AG10803 (cell line): ENCODE measurements around the gene JARID2.
A peak's percentile ranks its signal among the peaks of the same experiment; 100 is the strongest.

Experiments used
- DNase-seq: peaks from one replicate; pipeline ENCODE4 v3.0.0; 2010; ENCODE audit warnings: low read depth
- H3K4me3 ChIP-seq: 2 replicates; pipeline ENCODE4 v1.5.1; 2011; ENCODE audit warnings: mild to moderate bottlenecking, low read length, control low read depth
- TF ChIP-seq, protein P1 (sequence below): conservative IDR thresholded peaks from 2 replicates; pipeline ENCODE4 v1.5.1; 2011; ENCODE audit warnings: mild to moderate bottlenecking, low read length, control low read depth, inconsistent platforms

Gene JARID2

DNA sequence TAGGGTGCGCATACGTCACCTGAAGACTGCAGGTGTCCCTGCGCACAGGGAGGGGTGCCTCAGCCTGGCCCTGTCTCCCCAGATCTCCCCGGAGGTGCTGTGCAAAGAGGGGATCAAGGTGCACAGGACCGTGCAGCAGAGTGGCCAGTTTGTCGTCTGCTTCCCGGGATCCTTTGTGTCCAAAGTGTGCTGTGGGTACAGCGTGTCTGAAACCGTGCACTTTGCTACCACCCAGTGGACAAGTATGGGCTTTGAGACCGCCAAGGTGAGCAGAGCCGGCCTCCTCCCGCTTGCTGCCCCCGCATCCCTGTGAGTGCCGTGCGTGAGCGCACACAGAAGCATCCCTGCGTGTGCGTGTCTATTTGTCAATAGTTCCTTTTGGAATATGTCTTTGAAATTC is 266.3 kb downstream of the JARID2 start:
- H3K4me3 ChIP-seq: no peak overlapping the region
- DNase-seq: no peak
- TF ChIP-seq, protein P1, sequence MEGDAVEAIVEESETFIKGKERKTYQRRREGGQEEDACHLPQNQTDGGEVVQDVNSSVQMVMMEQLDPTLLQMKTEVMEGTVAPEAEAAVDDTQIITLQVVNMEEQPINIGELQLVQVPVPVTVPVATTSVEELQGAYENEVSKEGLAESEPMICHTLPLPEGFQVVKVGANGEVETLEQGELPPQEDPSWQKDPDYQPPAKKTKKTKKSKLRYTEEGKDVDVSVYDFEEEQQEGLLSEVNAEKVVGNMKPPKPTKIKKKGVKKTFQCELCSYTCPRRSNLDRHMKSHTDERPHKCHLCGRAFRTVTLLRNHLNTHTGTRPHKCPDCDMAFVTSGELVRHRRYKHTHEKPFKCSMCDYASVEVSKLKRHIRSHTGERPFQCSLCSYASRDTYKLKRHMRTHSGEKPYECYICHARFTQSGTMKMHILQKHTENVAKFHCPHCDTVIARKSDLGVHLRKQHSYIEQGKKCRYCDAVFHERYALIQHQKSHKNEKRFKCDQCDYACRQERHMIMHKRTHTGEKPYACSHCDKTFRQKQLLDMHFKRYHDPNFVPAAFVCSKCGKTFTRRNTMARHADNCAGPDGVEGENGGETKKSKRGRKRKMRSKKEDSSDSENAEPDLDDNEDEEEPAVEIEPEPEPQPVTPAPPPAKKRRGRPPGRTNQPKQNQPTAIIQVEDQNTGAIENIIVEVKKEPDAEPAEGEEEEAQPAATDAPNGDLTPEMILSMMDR: peak; percentile 12; the same call in 1 of the 2 replicates

DNA sequence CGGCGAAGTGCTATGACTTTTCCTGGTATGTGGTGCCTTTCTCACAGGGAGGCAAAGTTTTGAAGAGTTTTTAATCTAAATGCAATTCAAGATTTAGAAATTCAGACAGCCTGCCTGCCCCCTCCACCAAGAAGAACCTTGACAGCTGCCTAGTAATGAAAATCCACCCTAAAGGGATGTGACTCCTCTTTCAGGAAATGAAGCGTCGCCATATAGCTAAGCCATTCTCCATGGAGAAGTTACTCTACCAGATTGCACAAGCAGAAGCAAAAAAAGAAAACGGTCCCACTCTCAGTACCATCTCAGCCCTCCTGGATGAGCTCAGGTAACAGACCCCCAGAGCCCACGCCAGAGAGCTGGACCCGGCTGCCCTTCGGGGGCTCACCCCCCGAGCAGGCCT is 266.9 kb downstream of the JARID2 start:
- TF ChIP-seq, protein P1: no peak

DNA sequence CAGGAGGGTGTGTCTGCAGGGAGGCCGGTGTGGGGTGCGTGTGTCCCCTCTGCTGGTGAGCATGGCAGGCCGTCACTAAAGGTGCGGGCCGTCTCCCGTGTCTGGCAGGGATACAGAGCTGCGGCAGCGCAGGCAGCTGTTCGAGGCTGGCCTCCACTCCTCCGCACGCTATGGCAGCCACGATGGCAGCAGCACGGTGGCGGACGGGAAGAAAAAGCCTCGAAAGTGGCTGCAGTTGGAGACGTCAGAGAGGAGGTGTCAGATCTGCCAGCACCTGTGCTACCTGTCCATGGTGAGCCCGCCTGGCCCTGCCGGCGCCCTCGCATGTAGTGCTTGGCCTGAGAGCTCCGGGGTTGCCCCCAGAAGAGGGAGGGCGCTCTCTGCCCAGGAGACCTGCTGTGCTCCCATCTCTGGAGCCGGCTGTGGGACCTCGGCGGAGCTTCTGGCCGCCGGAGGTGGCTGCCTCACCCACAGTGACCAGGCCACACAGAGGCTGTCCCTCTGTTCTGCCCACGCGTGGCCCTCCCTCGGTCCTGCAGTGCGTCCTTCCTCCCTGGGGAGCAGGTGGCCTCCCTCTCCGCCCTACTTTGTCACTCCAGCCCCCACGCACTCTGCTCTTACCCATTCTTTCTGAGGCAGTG is 267.4 kb downstream of the JARID2 start:
- H3K4me3 ChIP-seq: no peak overlapping the region
- no peak for DNase-seq
- TF ChIP-seq, protein P1: no peak

More for the DNA sequence above, 266.9 kb downstream of the JARID2 start:
- H3K4me3 ChIP-seq: no peak overlapping the region
- DNase-seq: no peak

DNA sequence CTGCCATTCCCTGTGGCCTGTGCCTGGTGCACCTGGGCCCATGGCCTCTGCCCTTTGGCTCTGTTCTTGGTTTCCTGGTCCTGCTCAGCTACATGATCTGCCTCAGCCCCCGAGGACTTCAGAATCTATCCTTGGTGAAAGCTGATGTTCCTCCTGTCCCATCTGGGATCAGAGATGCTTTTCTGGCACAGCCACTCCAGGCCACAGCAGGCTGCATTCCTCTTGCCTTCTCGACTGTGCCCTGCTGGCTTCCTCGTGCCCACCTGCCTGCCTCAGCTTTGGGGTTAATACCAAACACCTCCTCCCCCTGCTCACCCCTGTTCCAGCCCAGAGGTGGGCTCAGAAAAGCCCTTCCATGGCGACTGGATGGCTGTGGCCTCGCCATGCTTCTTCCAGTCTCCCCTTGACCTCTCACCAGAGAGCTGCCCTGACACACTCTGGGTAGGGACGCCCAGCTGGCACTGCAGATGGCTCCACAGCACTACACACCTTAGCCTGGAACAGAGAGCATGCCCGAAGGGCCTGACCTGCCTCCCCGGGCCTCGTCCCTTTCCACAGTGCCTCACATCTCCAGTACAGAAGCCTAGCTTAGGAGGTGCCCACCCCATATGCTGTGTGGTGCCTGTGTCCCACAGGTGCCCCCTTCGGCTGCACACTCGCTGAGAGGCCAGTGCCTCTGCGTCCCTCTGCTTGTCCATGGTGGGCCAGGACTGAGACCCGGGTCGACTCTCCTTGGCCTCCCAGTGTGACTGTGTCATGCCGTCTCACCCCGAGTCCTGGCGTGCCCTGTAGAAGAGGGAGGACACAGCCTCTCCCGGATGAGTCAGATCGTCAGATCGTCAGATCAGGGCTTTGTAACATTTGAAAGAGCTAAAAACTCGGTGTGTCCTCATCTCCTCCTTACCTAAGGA is 268.2 kb downstream of the JARID2 start:
- TF ChIP-seq, protein P1: no peak
- H3K4me3 ChIP-seq: no peak overlapping the region
- DNase-seq: no peak

DNA sequence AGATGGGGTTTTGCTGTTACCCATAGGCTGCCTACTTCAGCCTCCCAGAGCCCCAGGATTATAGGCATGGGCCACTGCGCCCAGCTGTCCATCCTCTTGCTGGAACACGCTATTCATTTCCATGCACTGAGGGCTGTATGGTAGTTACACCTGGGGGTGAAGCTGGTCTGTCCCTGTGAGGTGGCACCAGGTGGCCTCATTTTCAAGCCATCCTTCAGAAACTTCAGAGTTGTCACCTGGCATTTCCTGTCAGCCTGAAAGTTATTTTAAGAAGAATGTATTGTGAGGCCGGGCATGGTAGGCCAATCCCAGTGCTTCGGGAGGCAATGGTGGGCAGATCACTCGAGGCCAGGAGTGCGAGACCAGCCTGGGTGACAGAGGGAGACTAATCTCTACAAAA is 269.4 kb downstream of the JARID2 start:
- TF ChIP-seq, protein P1: no peak
- no peak for DNase-seq
- H3K4me3 ChIP-seq: no peak overlapping the region

DNA sequence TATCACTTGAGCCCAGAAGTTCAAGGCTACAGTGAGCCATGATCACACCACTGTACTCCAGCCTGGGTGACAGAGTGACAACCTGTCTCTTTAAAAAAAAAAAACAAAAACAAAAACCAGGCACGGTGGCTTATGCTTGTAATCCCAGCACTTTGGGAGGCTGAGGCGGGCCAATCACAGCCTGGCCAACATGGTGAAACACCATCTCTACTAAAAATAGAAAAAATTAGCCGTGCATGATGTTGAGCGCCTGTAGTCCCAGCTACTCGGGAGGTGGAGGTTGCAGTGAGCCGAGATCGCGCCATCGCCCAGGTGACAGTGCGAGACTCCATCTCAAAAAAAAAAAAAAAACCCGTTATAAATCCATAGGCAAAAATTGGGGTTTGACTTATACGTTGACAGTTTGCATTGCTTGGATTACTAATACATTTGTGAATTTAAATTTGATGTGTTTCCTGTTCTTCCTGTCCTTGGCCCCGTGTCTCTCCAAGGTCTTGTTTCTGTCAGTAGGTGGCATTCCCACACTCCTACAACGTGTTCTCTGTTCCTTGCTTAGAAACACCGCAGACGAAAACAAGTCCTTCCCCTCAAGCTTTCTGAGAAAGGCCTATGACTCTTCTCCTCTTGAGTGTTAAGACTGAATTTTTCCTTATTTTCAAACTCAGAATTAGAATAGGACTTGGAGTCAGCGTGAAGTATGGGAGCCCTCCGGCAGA is 269.9 kb downstream of the JARID2 start:
- DNase-seq: no peak
- TF ChIP-seq, protein P1: no peak
- H3K4me3 ChIP-seq: no peak overlapping the region
